ENCODE results near the gene STAP1. TPM values are rescaled to one million over a fixed set of nuclear protein-coding genes. Genes with fewer than 3 reads are reported as not detected.

Gene STAP1
- polyA plus RNA-seq, 1 donor (not counting 4 experiments of a cell fraction or from before 2014, with no cell fraction given), result not detected

- Histone ChIP-seq H3K4me3 (ENCODE audit: control insufficient read depth in 2 of 3, extremely low read depth in 1 of 3, insufficient read depth in 2 of 3, low read depth in 1 of 3, low read length in 3 of 3) (no peak overlapping the region), H3K9me1 (ENCODE audit: control insufficient read depth, extremely low read depth, insufficient read depth, low read length) (peaks cover 2% of the 10 kb centered on the region), H3K36me3 (ENCODE audit: control insufficient read depth in 2 of 2, extremely low read depth in 1 of 2, insufficient read depth in 2 of 2, low read length in 2 of 2) (peaks cover 5 to 17% of the 10 kb centered on the region in 2 experiments), H2AFZ (ENCODE audit: control insufficient read depth, low read length) (no peak overlapping the region), H3K9me3 (ENCODE audit: control insufficient read depth, low read depth, low read length) (no peaks in the 10 kb centered on the region), H4K20me1 (ENCODE audit: control insufficient read depth, extremely low read depth, insufficient read depth, low read length) (no peaks in the 10 kb centered on the region), H3K27ac (ENCODE audit: control insufficient read depth, insufficient read depth, low read length) (no peak overlapping the region), H3K4me2 (ENCODE audit: control insufficient read depth, extremely low read depth, insufficient read depth, low read depth, low read length) (no peak overlapping the region), H3K79me2 (ENCODE audit: control insufficient read depth, insufficient read depth, low read length) (no peaks in the 10 kb centered on the region), H3K4me1 (ENCODE audit: control insufficient read depth, extremely low read depth, insufficient read depth, low read length) (no peaks in the 10 kb centered on the region), H3K9ac (ENCODE audit: control insufficient read depth, extremely low read depth, insufficient read depth, low read length) (no peak overlapping the region), H3K27me3 (ENCODE audit: control insufficient read depth, extremely low read depth, insufficient read depth, low read length) (no peaks in the 10 kb centered on the region)
- DNase-seq (ENCODE audit: low read depth, low spot score), result no peak
- TF ChIP-seq EZH2 (IDR thresholded peaks at IDR 0.05; ENCODE audit: low read length) (no peak), CTCF (optimal IDR thresholded peaks at IDR 0.05 in 1 of 3, IDR thresholded peaks at IDR 0.05 in 1 of 3, conservative IDR thresholded peaks at IDR 0.05 in 1 of 3; ENCODE audit: extremely low read depth in 1 of 3, insufficient read depth in 2 of 3, low read length in 3 of 3) (no peak)
- no peak for FAIRE-seq
- dilution Hi-C loops (cut with MboI; ENCODE audit: extremely low pct_ligation_motif_present, low sequenced_read_pairs), result no loop called here
These were observed 56.6 kb downstream of the STAP1 start for GRCh38 chr4:67615119-67615518.

- Histone ChIP-seq H3K9me3 (ENCODE audit: control insufficient read depth, low read depth, low read length) (no peaks in the 10 kb centered on the region), H3K9ac (ENCODE audit: control insufficient read depth, extremely low read depth, insufficient read depth, low read length) (no peak overlapping the region), H3K9me1 (ENCODE audit: control insufficient read depth, extremely low read depth, insufficient read depth, low read length) (peaks cover 2% of the 10 kb centered on the region), H3K4me3 (ENCODE audit: control insufficient read depth in 2 of 3, extremely low read depth in 1 of 3, insufficient read depth in 2 of 3, low read depth in 1 of 3, low read length in 3 of 3) (no peak overlapping the region), H3K4me2 (ENCODE audit: control insufficient read depth, extremely low read depth, insufficient read depth, low read depth, low read length) (no peak overlapping the region), H4K20me1 (ENCODE audit: control insufficient read depth, extremely low read depth, insufficient read depth, low read length) (no peaks in the 10 kb centered on the region), H3K36me3 (ENCODE audit: control insufficient read depth in 2 of 2, extremely low read depth in 1 of 2, insufficient read depth in 2 of 2, low read length in 2 of 2) (peaks cover 9 to 19% of the 10 kb centered on the region in 2 experiments), H3K4me1 (ENCODE audit: control insufficient read depth, extremely low read depth, insufficient read depth, low read length) (no peaks in the 10 kb centered on the region), H2AFZ (ENCODE audit: control insufficient read depth, low read length) (no peak overlapping the region), H3K27ac (ENCODE audit: control insufficient read depth, insufficient read depth, low read length) (no peak overlapping the region), H3K27me3 (ENCODE audit: control insufficient read depth, extremely low read depth, insufficient read depth, low read length) (no peaks in the 10 kb centered on the region), H3K79me2 (ENCODE audit: control insufficient read depth, insufficient read depth, low read length) (no peaks in the 10 kb centered on the region)
- DNase-seq (ENCODE audit: low read depth, low spot score), result no peak
- TF ChIP-seq EZH2 (IDR thresholded peaks at IDR 0.05; ENCODE audit: low read length) (no peak), CTCF (optimal IDR thresholded peaks at IDR 0.05 in 1 of 3, IDR thresholded peaks at IDR 0.05 in 1 of 3, conservative IDR thresholded peaks at IDR 0.05 in 1 of 3; ENCODE audit: extremely low read depth in 1 of 3, insufficient read depth in 2 of 3, low read length in 3 of 3) (no peak)
- FAIRE-seq, result no peak
- dilution Hi-C loops (cut with MboI; ENCODE audit: extremely low pct_ligation_motif_present, low sequenced_read_pairs), result no loop called here
These were observed 58.0 kb downstream of the STAP1 start for GRCh38 chr4:67616478-67616877.
